Urinary bladder (tissue), 4 donors: ENCODE results near the gene FSTL4. TPM values are rescaled to one million over a fixed set of nuclear protein-coding genes. Genes with fewer than 3 reads are reported as not detected.

Experiments
- DNase-seq: peaks from one replicate; pipeline ENCODE4 v3.0.0-alpha.2; 2015; ENCODE audit errors: extremely low spot score
- H3K27ac ChIP-seq: one replicate; pipeline ENCODE4 v1.5.1; 2013; ENCODE audit warnings: low read depth, mild to moderate bottlenecking, moderate library complexity
- H3K36me3 ChIP-seq: one replicate; pipeline ENCODE4 v1.6.1; 2013; ENCODE audit warnings: mild to moderate bottlenecking, moderate library complexity; ENCODE audit not compliant: insufficient read depth
- H3K4me1 ChIP-seq: one replicate; pipeline ENCODE4 v1.6.1; 2013; ENCODE audit warnings: mild to moderate bottlenecking, moderate library complexity; ENCODE audit not compliant: insufficient read depth
- H3K4me3 ChIP-seq: one replicate; pipeline ENCODE4 v1.5.1; 2013; ENCODE audit warnings: low read depth, low read length
- WGBS: extraction: QIAGEN DNeasy Blood & Tissue Kit; methylation state at CpG from one replicate; pipeline ENCODE4 v1.1.7; 2013; 5-methylcytosine and 5-hydroxymethylcytosine counted together
- polyA plus RNA-seq: library from polyadenylated mRNA; stranded (reverse); fragments of 200-250 nt; gene quantifications from one replicate; pipeline ENCODE4 v1.2.3, GENCODE V29; 2013
- total RNA-seq: library from RNA; depleted of rRNA; stranded (reverse); fragments of >200 nt; gene quantifications from one replicate; pipeline ENCODE4 v1.2.3, GENCODE V29; 2014
- donor health status: healthy with polysubstance abuse.
- donor health status: healthy.

The FSTL4 gene
- total and polyA plus RNA-seq, 2 donors, result 4.0 to 7.5 TPM

- Histone ChIP-seq H3K4me1 (no peaks in the 10 kb centered on the region), H3K36me3 (no peaks in the 10 kb centered on the region), H3K27ac (no peak overlapping the region), H3K4me3 (no peak overlapping the region)
- no peak for DNase-seq
- WGBS, result 85% methylated on average over 5 of the region's 5 CpGs
Observed at GRCh38 chr5:133269691-133270090, 342.6 kb downstream of the FSTL4 start.

GRCh38 chr5:133267601-133268000 is 344.7 kb downstream of the FSTL4 start:
- no peaks in the 10 kb centered on the region for H3K36me3 ChIP-seq
- H3K4me3 ChIP-seq, result no peak overlapping the region
- H3K27ac ChIP-seq, result no peak overlapping the region
- DNase-seq, result no peak
- WGBS, result 87% methylated on average over 1 of the region's 1 CpG
- no peaks in the 10 kb centered on the region for H3K4me1 ChIP-seq

- Histone ChIP-seq H3K4me1 (no peaks in the 10 kb centered on the region), H3K27ac (no peak overlapping the region), H3K4me3 (no peak overlapping the region), H3K36me3 (no peaks in the 10 kb centered on the region)
- no peak for DNase-seq
- 94% methylated on average over 4 of the region's 4 CpGs for WGBS
Observed at GRCh38 chr5:133266966-133267365, 345.4 kb downstream of the FSTL4 start.

- Histone ChIP-seq H3K27ac (no peak overlapping the region), H3K4me3 (no peak overlapping the region), H3K4me1 (no peaks in the 10 kb centered on the region), H3K36me3 (no peaks in the 10 kb centered on the region)
- 82% methylated on average over 2 of the region's 2 CpGs for WGBS
- DNase-seq, result no peak
Observed at GRCh38 chr5:133266527-133266878, 345.8 kb downstream of the FSTL4 start.

GRCh38 chr5:133265720-133266526 is 346.4 kb downstream of the FSTL4 start:
- Histone ChIP-seq H3K4me1 (no peaks in the 10 kb centered on the region), H3K4me3 (no peak overlapping the region), H3K27ac (no peak overlapping the region), H3K36me3 (no peaks in the 10 kb centered on the region)
- WGBS, result 76% methylated on average over 18 of the region's 18 CpGs
- DNase-seq, result no peak

GRCh38 chr5:133265257-133265656 is 347.1 kb downstream of the FSTL4 start:
- Histone ChIP-seq H3K36me3 (no peaks in the 10 kb centered on the region), H3K4me1 (no peaks in the 10 kb centered on the region), H3K4me3 (no peak overlapping the region), H3K27ac (no peak overlapping the region)
- 85% methylated on average over 5 of the region's 5 CpGs for WGBS
- DNase-seq, result no peak

GRCh38 chr5:133262690-133263089 is 349.7 kb downstream of the FSTL4 start:
- Histone ChIP-seq H3K4me3 (no peak overlapping the region), H3K4me1 (no peaks in the 10 kb centered on the region), H3K27ac (no peak overlapping the region), H3K36me3 (no peaks in the 10 kb centered on the region)
- WGBS, result 89% methylated on average over 4 of the region's 4 CpGs
- no peak for DNase-seq

GRCh38 chr5:133261993-133262392 is 350.3 kb downstream of the FSTL4 start:
- no peak for DNase-seq
- Histone ChIP-seq H3K36me3 (no peaks in the 10 kb centered on the region), H3K4me1 (no peaks in the 10 kb centered on the region), H3K4me3 (no peak overlapping the region), H3K27ac (no peak overlapping the region)
- WGBS, result 85% methylated on average over 6 of the region's 6 CpGs

GRCh38 chr5:133260715-133261114 is 351.6 kb downstream of the FSTL4 start:
- 64% methylated on average over 3 of the region's 3 CpGs for WGBS
- no peak for DNase-seq
- Histone ChIP-seq H3K27ac (no peak overlapping the region), H3K4me3 (no peak overlapping the region), H3K36me3 (no peaks in the 10 kb centered on the region), H3K4me1 (no peaks in the 10 kb centered on the region)

- H3K4me3 ChIP-seq, result no peak overlapping the region
- no peak for DNase-seq
- no peak overlapping the region for H3K27ac ChIP-seq
- 81% methylated on average over 10 of the region's 10 CpGs for WGBS
- no peaks in the 10 kb centered on the region for H3K36me3 ChIP-seq
- no peaks in the 10 kb centered on the region for H3K4me1 ChIP-seq
Observed at GRCh38 chr5:133259199-133259997, 352.9 kb downstream of the FSTL4 start.

- Histone ChIP-seq H3K27ac (no peak overlapping the region), H3K4me1 (no peaks in the 10 kb centered on the region), H3K4me3 (no peak overlapping the region), H3K36me3 (no peaks in the 10 kb centered on the region)
- WGBS, result 96% methylated on average over 2 of the region's 2 CpGs
- no peak for DNase-seq
Observed at GRCh38 chr5:133257977-133258376, 354.4 kb downstream of the FSTL4 start.

- WGBS, result 91% methylated on average over 7 of the region's 7 CpGs
- Histone ChIP-seq H3K27ac (no peak overlapping the region), H3K4me3 (no peak overlapping the region), H3K36me3 (no peaks in the 10 kb centered on the region), H3K4me1 (no peaks in the 10 kb centered on the region)
- DNase-seq, result no peak
Observed at GRCh38 chr5:133256276-133256675, 356.1 kb downstream of the FSTL4 start.

- Histone ChIP-seq H3K27ac (no peak overlapping the region), H3K4me3 (no peak overlapping the region), H3K36me3 (no peaks in the 10 kb centered on the region), H3K4me1 (no peaks in the 10 kb centered on the region)
- WGBS, result 86% methylated on average over 6 of the region's 6 CpGs
- no peak for DNase-seq
Observed at GRCh38 chr5:133254803-133255202, 357.5 kb downstream of the FSTL4 start.

GRCh38 chr5:133253671-133254070 is 358.7 kb downstream of the FSTL4 start:
- WGBS, result 93% methylated on average over 1 of the region's 1 CpG
- no peak overlapping the region for H3K27ac ChIP-seq
- no peak for DNase-seq
- H3K4me1 ChIP-seq, result no peaks in the 10 kb centered on the region
- no peaks in the 10 kb centered on the region for H3K36me3 ChIP-seq
- no peak overlapping the region for H3K4me3 ChIP-seq
